ENCODE results near the gene ABTB2.

ABTB2 gene

DNA sequence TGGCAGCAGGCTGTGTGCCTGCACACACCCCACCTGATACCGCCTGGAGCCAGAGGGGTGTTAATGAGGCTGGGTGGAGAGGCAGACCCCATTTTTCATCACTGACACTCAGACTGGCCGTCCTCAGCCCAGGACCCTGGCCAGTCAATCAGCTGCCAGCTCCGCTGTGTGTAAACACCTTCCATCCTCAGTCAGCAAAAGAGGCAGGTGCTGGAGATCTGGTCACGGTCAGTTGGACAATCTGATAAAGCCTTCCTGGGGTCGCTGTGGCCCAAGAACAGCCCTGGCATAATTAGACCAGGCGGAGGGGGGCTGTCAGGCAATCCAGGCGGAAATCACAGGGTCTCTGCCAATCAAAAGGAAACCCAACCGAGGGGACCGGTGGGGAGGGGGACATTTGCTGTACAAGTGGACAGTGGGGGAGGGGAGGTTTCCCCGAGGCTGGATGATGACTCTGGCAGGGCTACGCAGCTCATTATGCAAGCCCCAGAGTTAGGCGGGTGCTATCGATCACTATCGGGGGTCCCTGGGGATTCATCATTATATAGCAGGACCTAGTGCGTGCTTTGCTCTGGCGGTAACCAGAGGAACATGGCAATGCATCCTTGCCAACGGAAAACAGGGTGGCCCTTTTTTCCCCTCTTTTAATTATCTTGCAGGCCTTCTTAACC lies 72.9 kb downstream of the ABTB2 start:
- no peak for DNase-seq (ENCODE audit: low read depth)

DNA sequence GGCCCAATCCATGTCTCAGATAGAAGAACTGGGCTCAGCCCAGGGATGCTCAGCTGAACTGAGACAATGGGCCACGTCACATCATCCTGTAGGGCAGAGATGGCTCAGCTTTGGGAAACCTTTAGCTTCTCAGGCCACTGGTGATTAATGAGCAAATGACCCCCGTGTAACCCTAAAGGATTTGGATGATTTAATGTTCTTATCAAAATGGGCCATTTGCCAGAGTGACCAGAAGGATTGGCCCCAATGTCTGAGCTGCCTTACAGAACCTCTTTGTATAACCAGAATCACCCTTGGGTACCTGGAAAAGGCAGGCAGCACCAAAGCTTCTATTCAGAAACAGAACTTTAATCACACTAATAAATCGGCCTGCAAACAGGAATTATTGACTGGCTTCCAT lies 73.7 kb downstream of the ABTB2 start:
- DNase-seq (ENCODE audit: low read depth) = no peak

DNA sequence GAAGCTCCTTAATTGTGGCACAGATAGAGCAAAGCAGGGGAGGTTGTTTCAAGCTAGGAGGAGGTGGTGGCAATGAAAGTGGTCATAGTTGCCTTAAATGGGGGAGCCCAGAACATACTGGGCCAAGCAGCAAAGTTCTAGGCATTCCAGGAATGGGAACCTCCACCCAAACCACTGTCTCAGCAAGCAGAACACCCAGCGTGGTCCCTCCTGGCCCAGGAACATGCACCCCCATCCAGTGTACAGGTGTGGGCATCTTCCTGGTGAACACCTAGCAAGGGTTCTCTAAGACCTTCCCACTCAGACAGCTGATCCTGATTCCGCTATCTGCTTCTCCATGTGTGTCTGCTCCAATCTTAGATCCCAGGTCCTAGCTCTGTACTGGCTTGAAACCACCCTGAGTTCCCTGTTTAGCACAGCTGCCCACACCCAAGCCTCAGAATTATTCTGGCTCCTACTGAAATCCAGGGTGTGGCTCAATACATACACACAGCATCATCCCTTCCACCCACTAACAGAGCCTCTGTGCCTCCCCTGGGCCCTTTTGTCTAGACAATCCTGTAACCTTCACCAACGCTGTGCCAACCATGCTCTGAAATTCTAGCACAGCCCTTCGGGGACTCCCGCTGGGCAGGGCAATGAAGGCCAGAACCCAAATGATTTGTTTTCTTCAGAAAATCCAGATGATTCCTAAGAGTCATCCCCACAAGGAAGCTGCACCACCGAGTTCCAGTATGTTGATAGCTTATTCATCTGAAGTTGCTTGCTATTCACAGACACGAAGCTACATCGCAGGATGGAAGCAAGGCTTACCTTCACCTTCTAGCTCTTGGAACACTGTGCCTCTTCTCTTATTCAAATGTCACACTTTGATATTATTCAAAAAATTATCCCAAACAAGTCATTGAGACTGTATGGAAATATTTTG lies 76.6 kb downstream of the ABTB2 start:
- DNase-seq (ENCODE audit: low read depth) = no peak

DNA sequence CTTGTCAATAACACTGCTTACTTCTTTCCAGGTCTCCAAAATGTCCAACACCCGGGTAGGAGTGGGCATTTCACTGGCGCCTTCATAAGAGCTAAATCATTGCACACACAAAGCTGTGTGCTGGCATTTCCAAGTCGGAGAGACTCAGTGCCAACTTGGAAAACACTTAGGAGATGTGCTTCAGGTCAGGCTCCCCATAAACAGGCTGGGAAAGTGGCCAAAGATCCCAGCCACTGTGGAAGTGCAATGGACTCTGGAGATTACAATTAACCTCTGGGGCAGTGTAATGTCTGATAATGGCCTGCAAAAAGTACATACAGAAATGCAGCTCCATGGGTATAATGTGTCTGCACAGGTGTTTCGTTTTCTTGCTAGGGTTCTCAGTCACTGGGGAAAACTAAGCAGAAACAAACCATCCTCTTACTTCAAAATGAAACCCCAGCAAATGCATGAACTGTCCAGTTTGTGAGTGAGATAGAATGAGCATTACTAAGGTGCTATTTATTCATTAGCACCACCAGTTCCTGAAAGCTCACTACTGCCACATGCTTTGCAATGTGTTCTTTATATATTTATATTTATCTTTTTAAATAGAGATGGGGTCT lies 79.0 kb downstream of the ABTB2 start:
- DNase-seq (ENCODE audit: low read depth) = no peak

DNA sequence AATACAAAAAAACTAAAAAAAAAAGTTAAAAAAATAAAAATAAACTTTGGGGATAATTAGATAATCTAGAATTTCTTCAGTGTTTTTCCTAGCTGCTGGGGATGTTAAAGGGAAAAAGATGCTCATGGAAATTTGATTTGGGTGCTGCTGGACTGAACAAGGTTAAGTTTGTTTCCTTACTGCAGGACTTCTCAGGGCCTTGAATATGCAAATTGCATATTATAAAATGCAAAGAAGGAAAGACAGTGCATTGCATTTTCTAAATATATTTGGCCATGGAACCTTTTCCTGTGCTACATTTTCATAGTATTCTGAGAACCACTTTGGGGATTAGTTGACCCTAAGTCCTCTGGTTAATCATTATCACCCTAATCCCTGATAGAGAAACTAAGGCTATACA lies 79.6 kb downstream of the ABTB2 start:
- no peak for DNase-seq (ENCODE audit: low read depth)

- no peak for DNase-seq (ENCODE audit: low read depth)
Observed at GRCh38 chr11:34277171-34277570, 80.6 kb downstream of the ABTB2 start.

DNA sequence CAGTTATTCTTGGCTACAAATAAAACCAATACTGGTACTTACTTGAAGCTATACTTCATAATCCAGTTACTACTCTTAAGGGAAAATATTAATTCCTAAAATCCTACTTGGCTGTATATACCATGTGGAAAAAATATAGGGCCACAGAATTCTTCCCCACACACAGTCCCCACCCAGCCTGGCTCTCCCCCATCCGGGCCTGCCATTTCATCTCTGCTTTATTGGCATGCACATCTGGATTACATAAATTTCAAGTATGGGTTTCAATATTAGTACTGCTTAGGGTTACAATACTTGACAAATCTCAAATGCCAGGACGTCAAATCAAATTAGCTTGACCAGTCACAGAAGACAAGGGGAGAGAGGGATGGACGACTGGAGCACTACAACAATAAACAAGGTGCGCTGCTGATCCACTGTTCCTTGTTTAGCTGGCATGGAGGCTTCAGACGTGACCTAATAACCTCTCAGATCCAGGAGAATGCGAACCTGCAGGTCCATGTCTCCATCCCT lies 81.4 kb downstream of the ABTB2 start:
- no peak for DNase-seq (ENCODE audit: low read depth)

GRCh38 chr11:34275486-34275885 lies 82.3 kb downstream of the ABTB2 start:
- DNase-seq (ENCODE audit: low read depth) = no peak

DNA sequence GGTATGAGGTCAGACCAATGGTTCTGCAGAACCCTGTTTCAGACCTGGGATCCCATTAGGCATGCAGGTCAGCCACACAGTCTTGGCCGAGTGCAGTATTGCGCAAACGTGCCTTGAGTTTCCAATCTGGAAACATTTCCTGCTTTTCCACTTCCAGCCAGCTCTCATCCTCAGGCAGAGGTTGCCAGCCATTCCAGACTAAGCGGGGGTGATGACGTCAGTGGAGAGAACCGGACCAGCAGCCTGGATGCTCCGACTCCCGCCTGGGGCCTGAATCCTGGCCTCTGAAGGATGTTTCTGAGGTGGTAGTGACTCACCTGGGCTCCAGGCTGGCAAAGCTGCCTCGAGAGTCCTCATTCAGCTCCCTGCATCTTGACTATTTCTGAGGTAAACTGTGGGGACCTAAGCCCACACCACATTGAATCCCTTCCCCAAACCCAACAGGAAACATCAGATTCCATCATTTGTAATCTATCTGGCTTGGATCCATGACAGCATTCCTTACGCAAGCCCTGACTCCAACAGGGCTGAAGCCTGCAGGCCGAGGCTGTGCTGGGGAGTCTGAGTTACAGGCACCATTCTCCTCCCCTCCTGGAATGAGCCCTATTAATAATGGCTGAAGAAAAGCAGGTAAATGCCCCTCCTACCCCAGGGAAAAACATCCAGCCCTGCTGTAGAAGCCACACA lies 83.0 kb downstream of the ABTB2 start:
- peak; percentile 94 for DNase-seq (ENCODE audit: low read depth)

GRCh38 chr11:34273099-34273498 lies 84.7 kb downstream of the ABTB2 start:
- DNase-seq (ENCODE audit: low read depth) = no peak

GRCh38 chr11:34271727-34272126 lies 86.1 kb downstream of the ABTB2 start:
- DNase-seq (ENCODE audit: low read depth) = no peak

GRCh38 chr11:34270711-34271110 lies 87.1 kb downstream of the ABTB2 start:
- DNase-seq (ENCODE audit: low read depth) = no peak

GRCh38 chr11:34269694-34270245 lies 88.0 kb downstream of the ABTB2 start:
- no peak for DNase-seq (ENCODE audit: low read depth)

GRCh38 chr11:34268906-34269430 lies 88.8 kb downstream of the ABTB2 start:
- DNase-seq (ENCODE audit: low read depth) = no peak

GRCh38 chr11:34267417-34267816 lies 90.4 kb downstream of the ABTB2 start:
- DNase-seq (ENCODE audit: low read depth) = no peak

GRCh38 chr11:34267013-34267412 lies 90.8 kb downstream of the ABTB2 start:
- DNase-seq (ENCODE audit: low read depth) = no peak

GRCh38 chr11:34266090-34266912 lies 91.5 kb downstream of the ABTB2 start:
- DNase-seq (ENCODE audit: low read depth) = peak; percentile 82

DNA sequence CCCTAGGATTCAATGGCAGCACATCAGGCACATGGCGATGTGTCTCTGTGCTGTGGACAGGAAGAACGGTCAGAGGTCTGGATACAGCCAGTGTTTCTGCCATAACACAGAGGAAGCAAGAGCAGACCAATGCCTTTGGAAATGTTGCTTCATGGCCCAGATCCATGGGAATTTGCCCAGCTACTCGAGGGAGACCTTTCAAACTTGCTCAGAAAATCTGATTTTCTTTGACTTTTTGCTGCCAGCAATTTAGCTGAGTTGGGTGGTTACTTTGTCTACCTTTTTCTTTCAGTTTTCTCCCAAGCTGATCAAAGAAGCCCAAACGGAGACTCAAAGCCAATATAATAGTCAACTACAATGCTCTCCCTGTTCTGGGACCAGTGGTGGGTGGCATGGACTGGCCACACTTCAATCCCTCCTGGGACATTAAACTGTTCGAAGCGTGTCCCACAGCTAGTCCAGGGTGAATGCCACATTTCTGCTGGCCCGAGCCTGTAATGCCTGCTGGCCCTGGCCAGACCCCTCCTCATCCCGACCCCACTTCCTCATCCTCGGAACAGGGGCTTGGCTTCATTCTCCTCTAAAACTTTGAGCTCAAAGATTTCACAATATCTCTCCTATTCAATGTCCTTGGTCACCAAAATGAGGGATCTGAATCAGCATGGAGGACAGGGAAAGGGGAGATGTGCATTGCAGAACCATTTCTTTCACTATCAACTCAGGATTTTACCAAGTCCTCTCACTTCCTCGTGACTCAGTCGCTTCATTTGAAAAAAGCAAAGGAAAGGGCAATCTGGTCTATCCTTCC lies 93.3 kb downstream of the ABTB2 start:
- DNase-seq (ENCODE audit: low read depth) = no peak

DNA sequence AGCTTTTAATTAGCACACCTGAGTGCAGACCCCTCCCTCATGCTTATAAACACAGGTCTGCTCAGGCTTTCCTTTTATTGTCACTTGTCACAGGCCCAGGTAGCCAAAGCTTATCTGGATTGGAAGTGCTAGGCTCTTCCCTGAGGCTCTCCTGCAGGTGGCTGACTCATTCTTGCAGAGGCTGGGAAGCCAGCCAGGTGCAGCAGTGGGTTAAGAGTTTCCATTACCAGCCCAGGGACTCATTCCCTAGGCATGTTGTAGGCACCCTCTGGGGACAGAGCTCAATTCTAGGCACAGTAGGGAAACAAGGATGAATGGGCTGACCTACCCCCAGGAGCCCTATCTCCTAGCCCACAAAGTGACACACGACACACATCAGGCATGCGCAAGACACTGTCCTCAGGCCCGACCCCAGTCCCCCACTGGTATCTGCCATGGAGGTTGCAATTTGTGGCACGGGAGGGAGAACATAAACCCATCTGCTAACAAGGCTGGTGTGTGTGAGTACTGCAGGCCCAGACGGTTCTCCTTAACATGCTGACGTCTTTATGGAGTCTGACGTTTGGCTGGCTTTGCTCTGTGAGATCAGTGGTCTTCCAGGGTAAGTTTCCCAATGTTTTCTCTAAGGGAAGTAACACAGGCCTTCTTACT lies 94.2 kb downstream of the ABTB2 start:
- DNase-seq (ENCODE audit: low read depth) = no peak
